ENCODE data around the gene KREMEN1. TPM values are rescaled to one million over a fixed set of nuclear protein-coding genes. Genes with fewer than 3 reads are reported as not detected.

KREMEN1 gene
- total RNA-seq, 2 donors from 2014 or later = 20.2 to 20.7 TPM

GRCh38 chr22:29158546-29158945 is 85.7 kb downstream of the KREMEN1 start:
- no peak for TF ChIP-seq CTCF (IDR thresholded peaks at IDR 0.05)
- intact Hi-C loops (cut with DNase I) = loop anchor here (10.0 kb wide), 2 partner anchors 114 to 304 kb away; no protein-coding TSS in a partner anchor
- H3K27ac ChIP-seq = no peak overlapping the region
- no peaks in the 10 kb centered on the region for H3K36me3 ChIP-seq
- H3K9ac ChIP-seq (ENCODE audit: low read depth in 2 of 2, low read length in 2 of 2) = no peak overlapping the region
- no peak overlapping the region for H3K4me3 ChIP-seq
- no peaks in the 10 kb centered on the region for H3K9me3 ChIP-seq
- no peak for DNase-seq
- H3K4me1 ChIP-seq = no peaks in the 10 kb centered on the region
- no peaks in the 10 kb centered on the region for H3K27me3 ChIP-seq

- H3K9me3 ChIP-seq = no peaks in the 10 kb centered on the region
- no peak overlapping the region for H3K9ac ChIP-seq (ENCODE audit: low read depth in 2 of 2, low read length in 2 of 2)
- intact Hi-C loops (cut with DNase I) = no loop called here
- no peaks in the 10 kb centered on the region for H3K36me3 ChIP-seq
- no peak overlapping the region for H3K4me3 ChIP-seq
- no peaks in the 10 kb centered on the region for H3K4me1 ChIP-seq
- no peaks in the 10 kb centered on the region for H3K27me3 ChIP-seq
- no peak overlapping the region for H3K27ac ChIP-seq
- no peak for TF ChIP-seq CTCF (IDR thresholded peaks at IDR 0.05)
- DNase-seq = no peak
These were observed 91.0 kb downstream of the KREMEN1 start for GRCh38 chr22:29163808-29164207.

- Histone ChIP-seq H3K9me3 (no peaks in the 10 kb centered on the region), H3K27me3 (no peaks in the 10 kb centered on the region), H3K4me1 (no peaks in the 10 kb centered on the region), H3K4me3 (no peak overlapping the region), H3K9ac (ENCODE audit: low read depth in 2 of 2, low read length in 2 of 2) (no peak overlapping the region), H3K36me3 (no peaks in the 10 kb centered on the region), H3K27ac (no peak overlapping the region)
- intact Hi-C loops (cut with DNase I) = no loop called here
- no peak for DNase-seq
- TF ChIP-seq CTCF (IDR thresholded peaks at IDR 0.05) = no peak
These were observed 92.7 kb downstream of the KREMEN1 start for GRCh38 chr22:29165321-29166060.

- no peak overlapping the region for H3K9ac ChIP-seq (ENCODE audit: low read depth in 2 of 2, low read length in 2 of 2)
- DNase-seq = no peak
- no peak overlapping the region for H3K27ac ChIP-seq
- no peak for TF ChIP-seq CTCF (IDR thresholded peaks at IDR 0.05)
- no peaks in the 10 kb centered on the region for H3K4me1 ChIP-seq
- H3K4me3 ChIP-seq = no peak overlapping the region
- no peaks in the 10 kb centered on the region for H3K36me3 ChIP-seq
- no peaks in the 10 kb centered on the region for H3K9me3 ChIP-seq
- intact Hi-C loops (cut with DNase I) = no loop called here
- no peaks in the 10 kb centered on the region for H3K27me3 ChIP-seq
These were observed 93.3 kb downstream of the KREMEN1 start for GRCh38 chr22:29166180-29166579.

- no peak for DNase-seq
- no peaks in the 10 kb centered on the region for H3K27me3 ChIP-seq
These were observed 94.4 kb downstream of the KREMEN1 start for GRCh38 chr22:29167032-29167911.

More at GRCh38 chr22:29167032-29167911, 94.4 kb downstream of the KREMEN1 start:
- Histone ChIP-seq H3K9me3 (no peaks in the 10 kb centered on the region), H3K4me1 (no peaks in the 10 kb centered on the region), H3K27ac (no peak overlapping the region), H3K4me3 (no peak overlapping the region), H3K9ac (ENCODE audit: low read depth in 2 of 2, low read length in 2 of 2) (no peak overlapping the region), H3K36me3 (no peaks in the 10 kb centered on the region)
- no peak for TF ChIP-seq CTCF (IDR thresholded peaks at IDR 0.05)
- intact Hi-C loops (cut with DNase I) = no loop called here
